MM.1S (cell line): ENCODE measurements around the gene TTR.

ENCODE experiments used
- DNase-seq: peaks from one replicate; pipeline ENCODE4 v3.0.0-alpha.2; 2015
- H2AFZ ChIP-seq: fragments of 300-600 bp; sonication (generic); 2 replicates; pipeline ENCODE4 v1.6.0; 2016; ENCODE audit warnings: antibody characterized with exemption, low read length
- H3F3A ChIP-seq: fragments of 300-600 bp; sonication (generic); 2 replicates; pipeline ENCODE4 v1.6.1; 2016; ENCODE audit warnings: mild to moderate bottlenecking, antibody characterized with exemption, low read length, moderate library complexity, mixed read lengths; ENCODE audit not compliant: insufficient read depth
- H3K27ac ChIP-seq: fragments of 300-600 bp; sonication (generic); 2 replicates; pipeline ENCODE4 v1.5.1; 2016; ENCODE audit warnings: mild to moderate bottlenecking, low read length
- H3K27me3 ChIP-seq: fragments of 300-600 bp; sonication (generic); replicated peaks from 2 replicates; pipeline ENCODE4 v1.6.0; 2016; ENCODE audit warnings: low read length; ENCODE audit not compliant: insufficient read depth
- H3K36me3 ChIP-seq: fragments of 300-600 bp; sonication (generic); replicated peaks from 2 replicates; pipeline ENCODE4 v1.6.1; 2016; ENCODE audit warnings: mild to moderate bottlenecking, low read length, mixed read lengths; ENCODE audit not compliant: insufficient read depth
- H3K4me1 ChIP-seq: fragments of 300-600 bp; sonication (generic); 2 replicates; pipeline ENCODE4 v1.6.1; 2016; ENCODE audit warnings: low read length, mixed read lengths
- H3K4me2 ChIP-seq: fragments of 300-600 bp; sonication (generic); 2 replicates; pipeline ENCODE4 v1.6.0; 2016; ENCODE audit warnings: low read depth, low read length
- H3K4me3 ChIP-seq: fragments of 300-600 bp; sonication (generic); 2 replicates; pipeline ENCODE4 v1.5.1; 2016; ENCODE audit warnings: low read length, mixed read lengths
- H3K79me2 ChIP-seq: fragments of 300-600 bp; sonication (generic); 2 replicates; pipeline ENCODE4 v1.6.1; 2016; ENCODE audit warnings: mixed run types, low read length, mixed read lengths
- H3K9ac ChIP-seq: fragments of 300-600 bp; sonication (generic); 2 replicates; pipeline ENCODE4 v1.6.1; 2016; ENCODE audit warnings: low read length, mixed read lengths
- H3K9me2 ChIP-seq: fragments of 300-600 bp; sonication (generic); replicated peaks from 2 replicates; pipeline ENCODE4 v1.6.1; 2016; ENCODE audit warnings: mild to moderate bottlenecking, low read length, mixed read lengths; ENCODE audit not compliant: insufficient read depth
- H3K9me3 ChIP-seq: fragments of 300-600 bp; sonication (generic); replicated peaks from 2 replicates; pipeline ENCODE4 v1.6.1; 2016; ENCODE audit warnings: mild to moderate bottlenecking, low read length, mixed read lengths; ENCODE audit not compliant: insufficient read depth
- H4K20me1 ChIP-seq: fragments of 300-600 bp; sonication (generic); 2 replicates; pipeline ENCODE4 v1.6.1; 2016; ENCODE audit warnings: mild to moderate bottlenecking, low read length, moderate library complexity, mixed read lengths; ENCODE audit not compliant: insufficient read depth
- CTCF ChIP-seq: fragments of 300-600 bp; sonication (generic); IDR thresholded peaks from 2 replicates; pipeline ENCODE4 v1.5.1; 2016; ENCODE audit warnings: antibody characterized with exemption, low read length, mixed read lengths
- EZH2 ChIP-seq: fragments of 300-600 bp; sonication (generic); optimal IDR thresholded peaks from 2 replicates; pipeline ENCODE3; 2017; ENCODE audit warnings: low read depth, mild to moderate bottlenecking, antibody characterized with exemption, low read length, mixed read lengths
- EZH2phosphoT487 ChIP-seq: fragments of 300-600 bp; sonication (generic); IDR thresholded peaks from 2 replicates; pipeline ENCODE4 v1.6.1; 2018; ENCODE audit warnings: antibody characterized with exemption, low read length

Gene TTR

GRCh38 chr18:31591628-31592027 lies at the start of gene TTR:
TSS of gene TTR (plus strand) at chr18:31591877. CDS start at chr18:31591903, 26 bp downstream.
- Histone ChIP-seq H3K9me2 (no peaks in the 10 kb centered on the region), H3F3A (no peaks in the 10 kb centered on the region), H3K79me2 (no peaks in the 10 kb centered on the region), H3K4me1 (no peaks in the 10 kb centered on the region), H3K4me2 (no peak within 1 kb of the TSS), H3K9ac (no peak within 1 kb of the TSS), H3K9me3 (no peaks in the 10 kb centered on the region), H2AFZ (no peak within 1 kb of the TSS), H3K36me3 (no peaks in the 10 kb centered on the region), H3K4me3 (no peak within 1 kb of the TSS), H3K27ac (no peak within 1 kb of the TSS), H3K27me3 (no peaks in the 10 kb centered on the region), H4K20me1 (no peaks in the 10 kb centered on the region)
- no peak for DNase-seq
- TF ChIP-seq EZH2: no peak
- TF ChIP-seq CTCF: no peak
- no peak for TF ChIP-seq EZH2phosphoT487

- no peaks in the 10 kb centered on the region for H4K20me1 ChIP-seq
- no peaks in the 10 kb centered on the region for H3K36me3 ChIP-seq
- H3K4me3 ChIP-seq: no peak overlapping the region
- no peaks in the 10 kb centered on the region for H3F3A ChIP-seq
- no peak overlapping the region for H3K27ac ChIP-seq
- H3K4me1 ChIP-seq: no peaks in the 10 kb centered on the region
- no peak overlapping the region for H3K4me2 ChIP-seq
- no peaks in the 10 kb centered on the region for H3K79me2 ChIP-seq
- TF ChIP-seq CTCF: no peak
- no peak for TF ChIP-seq EZH2
- TF ChIP-seq EZH2phosphoT487: no peak
- no peaks in the 10 kb centered on the region for H3K9me2 ChIP-seq
- H3K27me3 ChIP-seq: no peaks in the 10 kb centered on the region
- no peak overlapping the region for H2AFZ ChIP-seq
- no peaks in the 10 kb centered on the region for H3K9me3 ChIP-seq
- no peak overlapping the region for H3K9ac ChIP-seq
- no peak for DNase-seq
Measured at GRCh38 chr18:31546476-31546875, 45.2 kb upstream of the TTR start.

- TF ChIP-seq EZH2 (no peak), CTCF (no peak), EZH2phosphoT487 (no peak)
- Histone ChIP-seq H4K20me1 (no peaks in the 10 kb centered on the region), H3K27me3 (no peaks in the 10 kb centered on the region), H3K9ac (no peak overlapping the region), H3F3A (no peaks in the 10 kb centered on the region), H3K9me3 (no peaks in the 10 kb centered on the region), H3K79me2 (no peaks in the 10 kb centered on the region), H3K36me3 (no peaks in the 10 kb centered on the region), H3K4me2 (no peak overlapping the region), H3K4me1 (no peaks in the 10 kb centered on the region), H3K27ac (no peak overlapping the region), H2AFZ (no peak overlapping the region), H3K4me3 (no peak overlapping the region), H3K9me2 (no peaks in the 10 kb centered on the region)
- DNase-seq: no peak
Measured at GRCh38 chr18:31548853-31549252, 42.8 kb upstream of the TTR start.
